GM23338 (cell line): ENCODE results near the gene SENP3. TPM values are rescaled to one million over a fixed set of nuclear protein-coding genes. Genes with fewer than 3 reads are reported as not detected.

Source experiments
- ATAC-seq: fragments of 200-7000 bp; cut with Tn5 transposase; 3 replicates; pipeline ENCODE4 v1.9.1; 2020
- DNase-seq: peaks from one replicate; pipeline ENCODE4 v3.0.0-alpha.2; 2015; ENCODE audit warnings: low spot score
- H2AFZ ChIP-seq: fragments of 200-600 bp; sonication (generic); 2 replicates; pipeline ENCODE4 v1.8.0; 2016; ENCODE audit warnings: antibody characterized with exemption, mild to moderate bottlenecking, moderate library complexity
- H3F3A ChIP-seq: fragments of 200-600 bp; sonication (generic); replicated peaks from 2 replicates; pipeline ENCODE4 v1.8.0; 2017; ENCODE audit warnings: antibody characterized with exemption, mixed run types, low read depth
- H3K27ac ChIP-seq: fragments of 200-600 bp; sonication (generic); 2 replicates; pipeline ENCODE4 v1.6.1; 2016; ENCODE audit warnings: low read depth
- H3K27me3 ChIP-seq: fragments of 200-600 bp; sonication (generic); 2 replicates; pipeline ENCODE4 v1.8.0; 2016; ENCODE audit warnings: mild to moderate bottlenecking, mixed run types, moderate library complexity; ENCODE audit not compliant: insufficient read depth
- H3K36me3 ChIP-seq: fragments of 200-600 bp; sonication (generic); 2 replicates; pipeline ENCODE4 v1.8.0; 2016; ENCODE audit warnings: mild to moderate bottlenecking; ENCODE audit not compliant: insufficient read depth
- H3K4me1 ChIP-seq: fragments of 200-600 bp; sonication (generic); 2 replicates; pipeline ENCODE4 v1.8.0; 2016; ENCODE audit warnings: mild to moderate bottlenecking, moderate library complexity; ENCODE audit not compliant: insufficient read depth
- H3K4me2 ChIP-seq: fragments of 200-600 bp; sonication (generic); 2 replicates; pipeline ENCODE4 v1.7.1; 2017; ENCODE audit warnings: mixed run types
- H3K4me3 ChIP-seq: fragments of 200-600 bp; sonication (generic); 2 replicates; pipeline ENCODE4 v1.6.1; 2016; ENCODE audit warnings: mixed run types
- H3K79me2 ChIP-seq: fragments of 200-600 bp; sonication (generic); replicated peaks from 2 replicates; pipeline ENCODE4 v1.8.0; 2017; ENCODE audit warnings: mild to moderate bottlenecking; ENCODE audit not compliant: insufficient read depth
- H3K9me2 ChIP-seq: fragments of 200-600 bp; sonication (generic); 2 replicates; pipeline ENCODE4 v1.8.0; 2017; ENCODE audit not compliant: insufficient read depth
- H4K20me1 ChIP-seq: fragments of 200-600 bp; sonication (generic); replicated peaks from 2 replicates; pipeline ENCODE4 v1.8.0; 2017; ENCODE audit warnings: mild to moderate bottlenecking; ENCODE audit not compliant: insufficient read depth
- H3K27ac Mint-ChIP-seq: 2 replicates; pipeline ENCODE4 v1.8.0; 2020; ENCODE audit warnings: inconsistent platforms, mild to moderate bottlenecking, moderate library complexity, mixed read lengths
- H3K27me3 Mint-ChIP-seq: 3 replicates; pipeline ENCODE4 v1.8.0; 2022; ENCODE audit warnings: low read depth, mild to moderate bottlenecking, moderate library complexity, mixed read lengths, inconsistent platforms; ENCODE audit not compliant: insufficient read depth, poor library complexity
- H3K36me3 Mint-ChIP-seq: 3 replicates; pipeline ENCODE4 v1.8.0; 2021; ENCODE audit warnings: low read depth, mild to moderate bottlenecking, inconsistent platforms, moderate library complexity, mixed read lengths
- H3K4me1 Mint-ChIP-seq: 3 replicates; pipeline ENCODE4 v1.8.0; 2020; ENCODE audit warnings: mild to moderate bottlenecking, inconsistent platforms, mixed read lengths
- H3K4me3 Mint-ChIP-seq: 3 replicates; pipeline ENCODE4 v1.8.0; 2021; ENCODE audit warnings: moderate library complexity, mild to moderate bottlenecking, inconsistent platforms, mixed read lengths
- H3K9me3 Mint-ChIP-seq: 3 replicates; pipeline ENCODE4 v1.8.0; 2020; ENCODE audit warnings: moderate library complexity, mild to moderate bottlenecking, inconsistent platforms, mixed read lengths
- NANOG ChIP-seq: IDR thresholded peaks from 2 replicates; pipeline ENCODE4 v1.6.1; 2016; ENCODE audit warnings: antibody characterized with exemption, borderline replicate concordance
- POLR2AphosphoS5 ChIP-seq: IDR thresholded peaks from 2 replicates; pipeline ENCODE4 v1.6.1; 2016; ENCODE audit warnings: antibody characterized with exemption, low read depth
- ZNF331 ChIP-seq: fragments of 250-450 bp; sonication (Bioruptor Pico); IDR thresholded peaks from 2 replicates; pipeline ENCODE4 v1.5.0; 2020; ENCODE audit warnings: low read depth, mild to moderate bottlenecking, moderate library complexity
- polyA plus RNA-seq: library from polyadenylated mRNA; unstranded; fragments of >200 nt; fragmentation: Nextera tagmentation; extraction: Ambion mirVana; gene quantifications from 2 replicates; pipeline ENCODE4 v1.2.1, GENCODE V29; 2016
- total RNA-seq: library from RNA; depleted of rRNA; stranded (reverse); fragments of >200 nt; shearing (Covaris generic); gene quantifications from 2 replicates; pipeline ENCODE4 v1.2.3, GENCODE V29; 2014
- TF ChIP-seq, protein P1 (sequence below): fragments of 250-450 bp; sonication (Bioruptor Pico); IDR thresholded peaks from 2 replicates; pipeline ENCODE4 v1.5.0; 2020; ENCODE audit warnings: mild to moderate bottlenecking, moderate library complexity
- TF ChIP-seq, protein P2 (sequence below), 2 experiments: fragments of 200-600 bp in 1 of 2; sonication (generic) in 1 of 2; conservative IDR thresholded peaks; 2 replicates each; pipeline versions ENCODE4 v1.5.1 to v1.6.1; 2016 to 2017; ENCODE audit warnings: antibody characterized with exemption in 2 of 2, low read depth in 2 of 2, mild to moderate bottlenecking in 2 of 2, moderate library complexity in 1 of 2
- TF ChIP-seq, protein P3 (sequence below): IDR thresholded peaks from 2 replicates; pipeline ENCODE4 v1.6.1; 2016; ENCODE audit warnings: antibody characterized with exemption

The SENP3 gene
- total and polyA plus RNA-seq, 2 experiments from 2014 or later: 6.5 to 138 TPM

DNA sequence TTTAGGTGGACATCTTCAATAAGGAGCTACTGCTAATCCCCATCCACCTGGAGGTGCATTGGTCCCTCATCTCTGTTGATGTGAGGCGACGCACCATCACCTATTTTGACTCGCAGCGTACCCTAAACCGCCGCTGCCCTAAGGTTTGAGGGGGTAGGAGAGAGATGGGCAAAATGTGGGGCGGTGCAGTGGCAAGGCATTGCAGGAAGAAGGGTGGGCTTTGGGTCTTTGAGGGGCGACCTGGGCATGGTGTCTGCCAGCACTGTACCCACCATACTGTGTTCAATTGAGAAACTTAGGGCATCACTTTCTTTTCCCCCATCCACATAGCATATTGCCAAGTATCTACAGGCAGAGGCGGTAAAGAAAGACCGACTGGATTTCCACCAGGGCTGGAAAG lies 8.6 kb downstream of the SENP3 start:
- no peak overlapping the region for H3K4me3 ChIP-seq
- H3K4me1 Mint-ChIP-seq: peaks cover 27% of the 10 kb centered on the region
- no peak for ATAC-seq
- H3K36me3 ChIP-seq: peaks cover 31% of the 10 kb centered on the region
- H3K9me2 ChIP-seq: no peaks in the 10 kb centered on the region
- H3K4me2 ChIP-seq: no peak overlapping the region
- TF ChIP-seq POLR2AphosphoS5 (no peak), NANOG (no peak), ZNF331 (CRISPR knock-in tag) (no peak)
- TF ChIP-seq, protein P1, sequence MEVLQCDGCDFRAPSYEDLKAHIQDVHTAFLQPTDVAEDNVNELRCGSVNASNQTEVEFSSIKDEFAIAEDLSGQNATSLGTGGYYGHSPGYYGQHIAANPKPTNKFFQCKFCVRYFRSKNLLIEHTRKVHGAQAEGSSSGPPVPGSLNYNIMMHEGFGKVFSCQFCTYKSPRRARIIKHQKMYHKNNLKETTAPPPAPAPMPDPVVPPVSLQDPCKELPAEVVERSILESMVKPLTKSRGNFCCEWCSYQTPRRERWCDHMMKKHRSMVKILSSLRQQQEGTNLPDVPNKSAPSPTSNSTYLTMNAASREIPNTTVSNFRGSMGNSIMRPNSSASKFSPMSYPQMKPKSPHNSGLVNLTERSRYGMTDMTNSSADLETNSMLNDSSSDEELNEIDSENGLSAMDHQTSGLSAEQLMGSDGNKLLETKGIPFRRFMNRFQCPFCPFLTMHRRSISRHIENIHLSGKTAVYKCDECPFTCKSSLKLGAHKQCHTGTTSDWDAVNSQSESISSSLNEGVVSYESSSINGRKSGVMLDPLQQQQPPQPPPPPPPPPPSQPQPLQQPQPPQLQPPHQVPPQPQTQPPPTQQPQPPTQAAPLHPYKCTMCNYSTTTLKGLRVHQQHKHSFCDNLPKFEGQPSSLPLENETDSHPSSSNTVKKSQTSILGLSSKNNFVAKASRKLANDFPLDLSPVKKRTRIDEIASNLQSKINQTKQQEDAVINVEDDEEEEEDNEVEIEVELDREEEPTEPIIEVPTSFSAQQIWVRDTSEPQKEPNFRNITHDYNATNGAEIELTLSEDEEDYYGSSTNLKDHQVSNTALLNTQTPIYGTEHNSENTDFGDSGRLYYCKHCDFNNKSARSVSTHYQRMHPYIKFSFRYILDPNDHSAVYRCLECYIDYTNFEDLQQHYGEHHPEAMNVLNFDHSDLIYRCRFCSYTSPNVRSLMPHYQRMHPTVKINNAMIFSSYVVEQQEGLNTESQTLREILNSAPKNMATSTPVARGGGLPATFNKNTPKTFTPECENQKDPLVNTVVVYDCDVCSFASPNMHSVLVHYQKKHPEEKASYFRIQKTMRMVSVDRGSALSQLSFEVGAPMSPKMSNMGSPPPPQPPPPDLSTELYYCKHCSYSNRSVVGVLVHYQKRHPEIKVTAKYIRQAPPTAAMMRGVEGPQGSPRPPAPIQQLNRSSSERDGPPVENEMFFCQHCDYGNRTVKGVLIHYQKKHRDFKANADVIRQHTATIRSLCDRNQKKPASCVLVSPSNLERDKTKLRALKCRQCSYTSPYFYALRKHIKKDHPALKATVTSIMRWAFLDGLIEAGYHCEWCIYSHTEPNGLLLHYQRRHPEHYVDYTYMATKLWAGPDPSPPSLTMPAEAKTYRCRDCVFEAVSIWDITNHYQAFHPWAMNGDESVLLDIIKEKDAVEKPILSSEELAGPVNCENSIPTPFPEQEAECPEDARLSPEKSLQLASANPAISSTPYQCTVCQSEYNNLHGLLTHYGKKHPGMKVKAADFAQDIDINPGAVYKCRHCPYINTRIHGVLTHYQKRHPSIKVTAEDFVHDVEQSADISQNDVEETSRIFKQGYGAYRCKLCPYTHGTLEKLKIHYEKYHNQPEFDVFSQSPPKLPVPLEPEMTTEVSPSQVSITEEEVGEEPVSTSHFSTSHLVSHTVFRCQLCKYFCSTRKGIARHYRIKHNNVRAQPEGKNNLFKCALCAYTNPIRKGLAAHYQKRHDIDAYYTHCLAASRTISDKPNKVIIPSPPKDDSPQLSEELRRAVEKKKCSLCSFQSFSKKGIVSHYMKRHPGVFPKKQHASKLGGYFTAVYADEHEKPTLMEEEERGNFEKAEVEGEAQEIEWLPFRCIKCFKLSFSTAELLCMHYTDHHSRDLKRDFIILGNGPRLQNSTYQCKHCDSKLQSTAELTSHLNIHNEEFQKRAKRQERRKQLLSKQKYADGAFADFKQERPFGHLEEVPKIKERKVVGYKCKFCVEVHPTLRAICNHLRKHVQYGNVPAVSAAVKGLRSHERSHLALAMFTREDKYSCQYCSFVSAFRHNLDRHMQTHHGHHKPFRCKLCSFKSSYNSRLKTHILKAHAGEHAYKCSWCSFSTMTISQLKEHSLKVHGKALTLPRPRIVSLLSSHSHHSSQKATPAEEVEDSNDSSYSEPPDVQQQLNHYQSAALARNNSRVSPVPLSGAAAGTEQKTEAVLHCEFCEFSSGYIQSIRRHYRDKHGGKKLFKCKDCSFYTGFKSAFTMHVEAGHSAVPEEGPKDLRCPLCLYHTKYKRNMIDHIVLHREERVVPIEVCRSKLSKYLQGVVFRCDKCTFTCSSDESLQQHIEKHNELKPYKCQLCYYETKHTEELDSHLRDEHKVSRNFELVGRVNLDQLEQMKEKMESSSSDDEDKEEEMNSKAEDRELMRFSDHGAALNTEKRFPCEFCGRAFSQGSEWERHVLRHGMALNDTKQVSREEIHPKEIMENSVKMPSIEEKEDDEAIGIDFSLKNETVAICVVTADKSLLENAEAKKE (CRISPR knock-in tag): no peak
- TF ChIP-seq, protein P2, sequence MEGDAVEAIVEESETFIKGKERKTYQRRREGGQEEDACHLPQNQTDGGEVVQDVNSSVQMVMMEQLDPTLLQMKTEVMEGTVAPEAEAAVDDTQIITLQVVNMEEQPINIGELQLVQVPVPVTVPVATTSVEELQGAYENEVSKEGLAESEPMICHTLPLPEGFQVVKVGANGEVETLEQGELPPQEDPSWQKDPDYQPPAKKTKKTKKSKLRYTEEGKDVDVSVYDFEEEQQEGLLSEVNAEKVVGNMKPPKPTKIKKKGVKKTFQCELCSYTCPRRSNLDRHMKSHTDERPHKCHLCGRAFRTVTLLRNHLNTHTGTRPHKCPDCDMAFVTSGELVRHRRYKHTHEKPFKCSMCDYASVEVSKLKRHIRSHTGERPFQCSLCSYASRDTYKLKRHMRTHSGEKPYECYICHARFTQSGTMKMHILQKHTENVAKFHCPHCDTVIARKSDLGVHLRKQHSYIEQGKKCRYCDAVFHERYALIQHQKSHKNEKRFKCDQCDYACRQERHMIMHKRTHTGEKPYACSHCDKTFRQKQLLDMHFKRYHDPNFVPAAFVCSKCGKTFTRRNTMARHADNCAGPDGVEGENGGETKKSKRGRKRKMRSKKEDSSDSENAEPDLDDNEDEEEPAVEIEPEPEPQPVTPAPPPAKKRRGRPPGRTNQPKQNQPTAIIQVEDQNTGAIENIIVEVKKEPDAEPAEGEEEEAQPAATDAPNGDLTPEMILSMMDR (conservative IDR thresholded peaks at IDR 0.05; ENCODE audit: low read depth in 2 of 2): no peak
- TF ChIP-seq, protein P3, sequence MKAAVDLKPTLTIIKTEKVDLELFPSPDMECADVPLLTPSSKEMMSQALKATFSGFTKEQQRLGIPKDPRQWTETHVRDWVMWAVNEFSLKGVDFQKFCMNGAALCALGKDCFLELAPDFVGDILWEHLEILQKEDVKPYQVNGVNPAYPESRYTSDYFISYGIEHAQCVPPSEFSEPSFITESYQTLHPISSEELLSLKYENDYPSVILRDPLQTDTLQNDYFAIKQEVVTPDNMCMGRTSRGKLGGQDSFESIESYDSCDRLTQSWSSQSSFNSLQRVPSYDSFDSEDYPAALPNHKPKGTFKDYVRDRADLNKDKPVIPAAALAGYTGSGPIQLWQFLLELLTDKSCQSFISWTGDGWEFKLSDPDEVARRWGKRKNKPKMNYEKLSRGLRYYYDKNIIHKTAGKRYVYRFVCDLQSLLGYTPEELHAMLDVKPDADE: no peak
- peaks cover 88% of the 10 kb centered on the region for H3K36me3 Mint-ChIP-seq
- peaks cover 20% of the 10 kb centered on the region for H3K4me1 ChIP-seq
- H3K79me2 ChIP-seq: peaks cover 48% of the 10 kb centered on the region
- H2AFZ ChIP-seq: no peak overlapping the region
- peak overlapping the region; percentile 62; the same call in 1 of the 3 replicates for H3K4me3 Mint-ChIP-seq
- H3K27ac Mint-ChIP-seq: no peak overlapping the region
- no peak for DNase-seq
- peaks cover 38% of the 10 kb centered on the region for H3F3A ChIP-seq
- H3K27me3 ChIP-seq: no peaks in the 10 kb centered on the region
- H3K27me3 Mint-ChIP-seq: peaks cover 17% of the 10 kb centered on the region
- H4K20me1 ChIP-seq: peaks cover 20% of the 10 kb centered on the region
- peaks cover 11% of the 10 kb centered on the region; the same call in 2 of the 3 replicates for H3K9me3 Mint-ChIP-seq
- 0 out of 2 replicates have a peak overlapping the region, but pooled peaks have one; percentile 6 for H3K27ac ChIP-seq
